Measurements from ENCODE around the gene OGG1.

Gene OGG1

GRCh38 chr3:9787714-9788113 is 38.0 kb downstream of the OGG1 start:
- no peak for DNase-seq

GRCh38 chr3:9791127-9791526 is 41.4 kb downstream of the OGG1 start:
- no peak for DNase-seq

- DNase-seq: no peak
Observed at GRCh38 chr3:9791790-9792404, 42.1 kb downstream of the OGG1 start.

GRCh38 chr3:9792405-9793160 is 42.8 kb downstream of the OGG1 start, which contains the start of the genes ARPC4 and TADA3:
Gene ARPC4, plus strand, starts transcription at chr3:9793082. Its CDS starts 40 bp downstream, at chr3:9793122.
Gene TADA3, minus strand, starts transcription at chr3:9792473. Its CDS starts 1,007 bp downstream, at chr3:9791466.
- DNase-seq: peak; percentile 97

GRCh38 chr3:9793161-9793781 is 43.5 kb downstream of the OGG1 start:
- DNase-seq: no peak

- no peak for DNase-seq
Observed at GRCh38 chr3:9794400-9794799, 44.6 kb downstream of the OGG1 start.

- no peak for DNase-seq
Observed at GRCh38 chr3:9795207-9795606, 45.5 kb downstream of the OGG1 start.

- DNase-seq: no peak
Observed at GRCh38 chr3:9797196-9797945, 47.6 kb downstream of the OGG1 start.

GRCh38 chr3:9800529-9800928 is 50.8 kb downstream of the OGG1 start:
- no peak for DNase-seq

- DNase-seq: no peak
Observed at GRCh38 chr3:9803494-9803893, 53.7 kb downstream of the OGG1 start.

- DNase-seq: no peak
Observed at GRCh38 chr3:9804996-9805395, 55.2 kb downstream of the OGG1 start.

GRCh38 chr3:9806137-9806536 is 56.4 kb downstream of the OGG1 start:
- DNase-seq: no peak

Measured in NCI-H1092 treated with DMSO at 0.1 percent for 48 hours (cell line).